Stimulated activated CD4-positive, alpha-beta T cell treated with anti-CD3 and anti-CD28 coated beads, TNF-alpha, amount 100 ng/mL, for 4 hours (primary cell): ENCODE measurements around the gene RPL21.
"Not testable (repeated sequence)": the region's sequence is repeated elsewhere in the genome, so short reads cannot be mapped to it uniquely, and the experiment has no call there.

ENCODE experiments used
- DNase-seq, 3 experiments: peaks; one replicate each; pipeline ENCODE4 v3.0.0-alpha.2; 2020; ENCODE audit warnings: low read depth in 3 of 3

RPL21 gene

GRCh38 chr13:27289011-27289665 lies 37.8 kb downstream of the RPL21 start:
- DNase-seq = no peak

- DNase-seq = no peak
Observed at GRCh38 chr13:27290715-27291114, 39.4 kb downstream of the RPL21 start.

GRCh38 chr13:27291967-27292366 lies 40.6 kb downstream of the RPL21 start:
- not testable (repeated sequence) for DNase-seq

- DNase-seq = no peak
Observed at GRCh38 chr13:27293076-27293691, 41.8 kb downstream of the RPL21 start.

GRCh38 chr13:27293873-27294515 lies 42.6 kb downstream of the RPL21 start:
- no peak for DNase-seq

GRCh38 chr13:27295096-27295495 lies 43.7 kb downstream of the RPL21 start:
- DNase-seq = peak in 1 of 3 experiments; percentile 16

GRCh38 chr13:27295660-27296059 lies 44.3 kb downstream of the RPL21 start:
- DNase-seq = no peak

- DNase-seq = no peak
Observed at GRCh38 chr13:27296496-27296895, 45.1 kb downstream of the RPL21 start.

GRCh38 chr13:27298849-27299248 lies 47.5 kb downstream of the RPL21 start:
- DNase-seq = no peak

GRCh38 chr13:27300406-27300805 lies 49.0 kb downstream of the RPL21 start:
- not testable (repeated sequence) for DNase-seq

- DNase-seq = no peak
Observed at GRCh38 chr13:27300941-27301586, 49.7 kb downstream of the RPL21 start.

- no peak for DNase-seq
Observed at GRCh38 chr13:27302643-27303262, 51.4 kb downstream of the RPL21 start.

GRCh38 chr13:27304099-27304498 lies 52.7 kb downstream of the RPL21 start:
- DNase-seq = no peak

GRCh38 chr13:27304611-27305010 lies 53.3 kb downstream of the RPL21 start:
- no peak for DNase-seq
